Endothelial cell (in vitro differentiated cells): ENCODE results near the gene BSN. TPM values are rescaled to one million over a fixed set of nuclear protein-coding genes. Genes with fewer than 3 reads are reported as not detected.

Experiments used
- DNase-seq: peaks from one replicate; pipeline ENCODE4 v3.0.0; 2021; ENCODE audit warnings: low spot score
- H3K27ac Mint-ChIP-seq: one replicate; pipeline ENCODE4 v1.8.0; 2021; ENCODE audit warnings: mixed read lengths, inconsistent platforms; ENCODE audit not compliant: unreplicated experiment
- H3K27me3 Mint-ChIP-seq: one replicate; pipeline ENCODE4 v1.8.0; 2021; ENCODE audit warnings: mild to moderate bottlenecking, moderate library complexity, mixed read lengths, inconsistent platforms; ENCODE audit not compliant: unreplicated experiment
- H3K36me3 Mint-ChIP-seq: one replicate; pipeline ENCODE4 v1.8.0; 2021; ENCODE audit warnings: mild to moderate bottlenecking, low read depth, mixed read lengths, inconsistent platforms; ENCODE audit not compliant: unreplicated experiment
- H3K4me1 Mint-ChIP-seq: one replicate; pipeline ENCODE4 v1.8.0; 2021; ENCODE audit warnings: mild to moderate bottlenecking, mixed read lengths, inconsistent platforms; ENCODE audit not compliant: unreplicated experiment
- H3K4me3 Mint-ChIP-seq: one replicate; pipeline ENCODE4 v1.8.0; 2021; ENCODE audit warnings: mild to moderate bottlenecking, mixed read lengths, inconsistent platforms; ENCODE audit not compliant: unreplicated experiment
- H3K9me3 Mint-ChIP-seq: one replicate; pipeline ENCODE4 v1.8.0; 2021; ENCODE audit warnings: mixed read lengths, inconsistent platforms; ENCODE audit not compliant: unreplicated experiment
- long read RNA-seq: library from polyadenylated mRNA; unstranded; transcript quantifications from one replicate; pipeline ENCODE4 v2.0.0, GENCODE V29; 2020; ENCODE audit not compliant: unreplicated experiment
- total RNA-seq: library from RNA; stranded (reverse); fragmentation: NEBNext Ultra II Directional; extraction: Animal tissue kit (Norgen Biotek cat#: 25700); gene quantifications from one replicate; pipeline ENCODE4 v1.2.1, GENCODE V29; 2021; ENCODE audit not compliant: unreplicated experiment
- TF ChIP-seq, protein P1 (sequence below): fragments of 200-600 bp; sonication (generic); IDR thresholded peaks from one replicate; pipeline ENCODE4 v1.5.0; 2021; ENCODE audit warnings: antibody characterized with exemption; ENCODE audit not compliant: unreplicated experiment

The BSN gene, protein sequence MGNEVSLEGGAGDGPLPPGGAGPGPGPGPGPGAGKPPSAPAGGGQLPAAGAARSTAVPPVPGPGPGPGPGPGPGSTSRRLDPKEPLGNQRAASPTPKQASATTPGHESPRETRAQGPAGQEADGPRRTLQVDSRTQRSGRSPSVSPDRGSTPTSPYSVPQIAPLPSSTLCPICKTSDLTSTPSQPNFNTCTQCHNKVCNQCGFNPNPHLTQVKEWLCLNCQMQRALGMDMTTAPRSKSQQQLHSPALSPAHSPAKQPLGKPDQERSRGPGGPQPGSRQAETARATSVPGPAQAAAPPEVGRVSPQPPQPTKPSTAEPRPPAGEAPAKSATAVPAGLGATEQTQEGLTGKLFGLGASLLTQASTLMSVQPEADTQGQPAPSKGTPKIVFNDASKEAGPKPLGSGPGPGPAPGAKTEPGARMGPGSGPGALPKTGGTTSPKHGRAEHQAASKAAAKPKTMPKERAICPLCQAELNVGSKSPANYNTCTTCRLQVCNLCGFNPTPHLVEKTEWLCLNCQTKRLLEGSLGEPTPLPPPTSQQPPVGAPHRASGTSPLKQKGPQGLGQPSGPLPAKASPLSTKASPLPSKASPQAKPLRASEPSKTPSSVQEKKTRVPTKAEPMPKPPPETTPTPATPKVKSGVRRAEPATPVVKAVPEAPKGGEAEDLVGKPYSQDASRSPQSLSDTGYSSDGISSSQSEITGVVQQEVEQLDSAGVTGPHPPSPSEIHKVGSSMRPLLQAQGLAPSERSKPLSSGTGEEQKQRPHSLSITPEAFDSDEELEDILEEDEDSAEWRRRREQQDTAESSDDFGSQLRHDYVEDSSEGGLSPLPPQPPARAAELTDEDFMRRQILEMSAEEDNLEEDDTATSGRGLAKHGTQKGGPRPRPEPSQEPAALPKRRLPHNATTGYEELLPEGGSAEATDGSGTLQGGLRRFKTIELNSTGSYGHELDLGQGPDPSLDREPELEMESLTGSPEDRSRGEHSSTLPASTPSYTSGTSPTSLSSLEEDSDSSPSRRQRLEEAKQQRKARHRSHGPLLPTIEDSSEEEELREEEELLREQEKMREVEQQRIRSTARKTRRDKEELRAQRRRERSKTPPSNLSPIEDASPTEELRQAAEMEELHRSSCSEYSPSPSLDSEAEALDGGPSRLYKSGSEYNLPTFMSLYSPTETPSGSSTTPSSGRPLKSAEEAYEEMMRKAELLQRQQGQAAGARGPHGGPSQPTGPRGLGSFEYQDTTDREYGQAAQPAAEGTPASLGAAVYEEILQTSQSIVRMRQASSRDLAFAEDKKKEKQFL (N-terminal part only)
- 2.4 TPM for total RNA-seq
- long read RNA-seq = 0 reads

- peak within 1 kb of the TSS; percentile 96 for H3K4me3 Mint-ChIP-seq
- peaks cover 41% of the 10 kb centered on the region for H3K4me1 Mint-ChIP-seq
- H3K27ac Mint-ChIP-seq = peak within 1 kb of the TSS; percentile 82
- peak; percentile 96 for DNase-seq
- TF ChIP-seq, protein P1, sequence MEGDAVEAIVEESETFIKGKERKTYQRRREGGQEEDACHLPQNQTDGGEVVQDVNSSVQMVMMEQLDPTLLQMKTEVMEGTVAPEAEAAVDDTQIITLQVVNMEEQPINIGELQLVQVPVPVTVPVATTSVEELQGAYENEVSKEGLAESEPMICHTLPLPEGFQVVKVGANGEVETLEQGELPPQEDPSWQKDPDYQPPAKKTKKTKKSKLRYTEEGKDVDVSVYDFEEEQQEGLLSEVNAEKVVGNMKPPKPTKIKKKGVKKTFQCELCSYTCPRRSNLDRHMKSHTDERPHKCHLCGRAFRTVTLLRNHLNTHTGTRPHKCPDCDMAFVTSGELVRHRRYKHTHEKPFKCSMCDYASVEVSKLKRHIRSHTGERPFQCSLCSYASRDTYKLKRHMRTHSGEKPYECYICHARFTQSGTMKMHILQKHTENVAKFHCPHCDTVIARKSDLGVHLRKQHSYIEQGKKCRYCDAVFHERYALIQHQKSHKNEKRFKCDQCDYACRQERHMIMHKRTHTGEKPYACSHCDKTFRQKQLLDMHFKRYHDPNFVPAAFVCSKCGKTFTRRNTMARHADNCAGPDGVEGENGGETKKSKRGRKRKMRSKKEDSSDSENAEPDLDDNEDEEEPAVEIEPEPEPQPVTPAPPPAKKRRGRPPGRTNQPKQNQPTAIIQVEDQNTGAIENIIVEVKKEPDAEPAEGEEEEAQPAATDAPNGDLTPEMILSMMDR = no peak
- peaks cover 9% of the 10 kb centered on the region for H3K36me3 Mint-ChIP-seq
- no peaks in the 10 kb centered on the region for H3K9me3 Mint-ChIP-seq
- H3K27me3 Mint-ChIP-seq = peaks cover 4% of the 10 kb centered on the region
Observed at GRCh38 chr3:49553692-49554632, at the start of gene BSN. BSN (plus strand) TSS chr3:49554477; CDS start chr3:49554603, 126 bp downstream.

- H3K4me3 Mint-ChIP-seq = no peak overlapping the region
- H3K27ac Mint-ChIP-seq = no peak overlapping the region
- H3K36me3 Mint-ChIP-seq = peaks cover 4% of the 10 kb centered on the region
- no peaks in the 10 kb centered on the region for H3K27me3 Mint-ChIP-seq
- no peaks in the 10 kb centered on the region for H3K4me1 Mint-ChIP-seq
- no peak for DNase-seq
- TF ChIP-seq, protein P1 = no peak
- H3K9me3 Mint-ChIP-seq = no peaks in the 10 kb centered on the region
Observed at GRCh38 chr3:49506906-49507305, 47.4 kb upstream of the BSN start.

- H3K36me3 Mint-ChIP-seq = peaks cover 4% of the 10 kb centered on the region
- H3K4me1 Mint-ChIP-seq = no peaks in the 10 kb centered on the region
- DNase-seq = no peak
- H3K9me3 Mint-ChIP-seq = no peaks in the 10 kb centered on the region
- no peak overlapping the region for H3K4me3 Mint-ChIP-seq
- H3K27ac Mint-ChIP-seq = no peak overlapping the region
- TF ChIP-seq, protein P1 = no peak
- H3K27me3 Mint-ChIP-seq = no peaks in the 10 kb centered on the region
Observed at GRCh38 chr3:49509028-49509561, 45.2 kb upstream of the BSN start.

DNA sequence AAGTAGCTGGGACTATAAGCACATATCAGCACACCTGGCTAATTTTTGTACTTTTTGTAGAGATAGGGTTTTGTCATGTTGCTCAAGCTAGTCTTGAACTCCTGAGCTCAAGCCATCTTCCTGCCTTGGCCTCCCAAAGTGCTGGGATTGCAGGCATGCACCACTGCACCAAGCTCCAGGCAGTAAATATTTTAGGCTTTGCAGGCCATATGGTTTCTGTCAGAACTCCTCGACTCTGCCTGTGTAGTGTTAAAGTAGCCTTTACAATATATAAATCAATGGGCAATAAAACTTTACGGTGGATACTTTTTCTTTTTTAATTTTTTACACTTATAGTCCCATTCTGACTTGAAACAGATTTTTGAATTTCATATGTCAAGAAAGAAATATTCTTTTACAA is 42.6 kb upstream of the BSN start:
- Mint-ChIP-seq H3K27ac (no peak overlapping the region), H3K4me3 (no peak overlapping the region), H3K36me3 (peaks cover 10% of the 10 kb centered on the region), H3K4me1 (no peaks in the 10 kb centered on the region), H3K9me3 (no peaks in the 10 kb centered on the region), H3K27me3 (no peaks in the 10 kb centered on the region)
- TF ChIP-seq, protein P1 = no peak
- DNase-seq = no peak
